ENCODE data around the gene TMEM129.

DNA sequence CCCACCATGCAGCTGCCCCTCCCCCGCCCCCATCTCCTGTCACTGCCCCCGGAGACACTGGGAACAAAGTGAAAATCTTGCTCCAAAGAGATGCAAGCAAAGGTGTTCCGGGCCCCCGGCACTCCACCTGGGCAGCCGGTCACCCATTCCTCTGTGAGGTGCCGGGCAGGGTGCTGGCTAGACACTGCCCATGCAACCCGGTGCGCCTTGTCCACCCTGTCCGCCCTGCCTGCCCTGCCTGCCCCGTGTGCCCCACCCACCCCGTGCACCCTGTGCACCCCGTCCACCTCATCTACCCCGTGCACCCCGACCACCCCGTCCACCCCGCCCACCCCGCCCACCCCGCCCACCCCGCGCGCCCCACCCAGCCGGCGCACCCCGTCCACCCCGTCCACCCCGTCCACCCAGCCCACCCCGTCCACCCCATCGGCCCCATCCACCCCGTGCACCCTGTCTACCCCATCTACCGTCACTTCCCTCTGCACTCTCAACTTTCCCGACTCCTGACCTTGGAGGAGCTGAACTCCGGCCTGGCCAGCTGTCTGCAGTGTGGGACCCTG lies 40.1 kb upstream of the TMEM129 start:
- TF ChIP-seq CTCF (IDR thresholded peaks at IDR 0.05; ENCODE audit: low read length) (no peak), EZH2 (optimal IDR thresholded peaks at IDR 0.05; ENCODE audit: low read depth, low read length) (no peak)
